GM18858 (cell line): ENCODE results near the gene SDHB.

Experiments
- ATAC-seq: cut with Tn5 transposase; IDR thresholded peaks from one replicate; pipeline ENCODE4 v1.9.1; 2021; ENCODE audit not compliant: unreplicated experiment

Gene SDHB

GRCh38 chr1:16989676-16990391 lies 64.0 kb downstream of the SDHB start:
- ATAC-seq, result no peak

GRCh38 chr1:16988210-16988609 lies 65.6 kb downstream of the SDHB start:
- ATAC-seq, result no peak

- ATAC-seq, result no peak
Measured at GRCh38 chr1:16986962-16987361, 66.9 kb downstream of the SDHB start.

- no peak for ATAC-seq
Measured at GRCh38 chr1:16986560-16986959, 67.3 kb downstream of the SDHB start.

- ATAC-seq, result no peak
Measured at GRCh38 chr1:16986113-16986512, 67.7 kb downstream of the SDHB start.

GRCh38 chr1:16984717-16985116 lies 69.1 kb downstream of the SDHB start:
- no peak for ATAC-seq

GRCh38 chr1:16983649-16984048 lies 70.2 kb downstream of the SDHB start:
- ATAC-seq, result no peak

- no peak for ATAC-seq
Measured at GRCh38 chr1:16982902-16983301, 70.9 kb downstream of the SDHB start.

GRCh38 chr1:16981269-16981849 lies 72.5 kb downstream of the SDHB start:
- no peak for ATAC-seq

- ATAC-seq, result no peak
Measured at GRCh38 chr1:16980473-16981268, 73.2 kb downstream of the SDHB start, which contains the start of gene MFAP2. Gene MFAP2, minus strand, starts transcription at chr1:16980620. Its CDS starts 2,347 bp downstream, at chr1:16978273.

GRCh38 chr1:16979475-16980327 lies 74.1 kb downstream of the SDHB start:
- ATAC-seq, result no peak

GRCh38 chr1:16978567-16979474 lies 75.0 kb downstream of the SDHB start:
- no peak for ATAC-seq

- no peak for ATAC-seq
Measured at GRCh38 chr1:16978139-16978538, 75.7 kb downstream of the SDHB start.

GRCh38 chr1:16977377-16977776 lies 76.5 kb downstream of the SDHB start:
- ATAC-seq, result no peak

- no peak for ATAC-seq
Measured at GRCh38 chr1:16976966-16977365, 76.9 kb downstream of the SDHB start.

GRCh38 chr1:16975838-16976237 lies 78.0 kb downstream of the SDHB start:
- no peak for ATAC-seq

- ATAC-seq, result no peak
Measured at GRCh38 chr1:16975211-16975610, 78.6 kb downstream of the SDHB start.

- ATAC-seq, result no peak
Measured at GRCh38 chr1:16973215-16973614, 80.6 kb downstream of the SDHB start.

GRCh38 chr1:16972189-16972895 lies 81.5 kb downstream of the SDHB start:
- ATAC-seq, result no peak
